Keratinocyte (primary cell): ENCODE data around the gene KLK6.

ENCODE experiments used
- CTCF ChIP-seq, 3 experiments: IDR thresholded peaks in 1 of 3; conservative IDR thresholded peaks in 1 of 3; optimal IDR thresholded peaks in 1 of 3; 2 replicates in 2 of 3; 3 replicates in 1 of 3; pipeline versions ENCODE3 to v1.5.1; 2011; ENCODE audit warnings: low read length in 3 of 3, mild to moderate bottlenecking in 3 of 3, moderate library complexity in 2 of 3, control low read depth in 1 of 3, inconsistent platforms in 1 of 3; ENCODE audit not compliant: insufficient read depth in 2 of 3; ENCODE audit errors: extremely low read depth in 1 of 3
- EZH2 ChIP-seq: IDR thresholded peaks from one replicate; pipeline ENCODE4 v1.6.1; 2012; ENCODE audit warnings: inconsistent platforms, mild to moderate bottlenecking, low read length, moderate library complexity

- TF ChIP-seq CTCF (optimal IDR thresholded peaks at IDR 0.05 in 1 of 3, IDR thresholded peaks at IDR 0.05 in 1 of 3, conservative IDR thresholded peaks at IDR 0.05 in 1 of 3; ENCODE audit: extremely low read depth in 1 of 3, insufficient read depth in 2 of 3, low read length in 3 of 3) (no peak), EZH2 (no peak)
Measured at GRCh38 chr19:50909240-50910070, 59.9 kb downstream of the KLK6 start.
